ENCODE results near the gene TRIM62. TPM values are rescaled to one million over a fixed set of nuclear protein-coding genes. Genes with fewer than 3 reads are reported as not detected.

Gene TRIM62
- total RNA-seq, 1 donor from 2014 or later = 1.4 TPM

GRCh38 chr1:33225586-33225985 is 43.7 kb upstream of the TRIM62 start:
- Histone ChIP-seq H3K27ac (no peak overlapping the region), H2AFZ (replicated peaks) (no peak overlapping the region), H3K9ac (no peak overlapping the region), H3F3A (ENCODE audit: low read depth) (peaks cover 5% of the 10 kb centered on the region), H3K79me2 (ENCODE audit: low read depth) (no peaks in the 10 kb centered on the region), H3K4me3 (no peak overlapping the region), H3K27me3 (no peaks in the 10 kb centered on the region), H3K9me3 (ENCODE audit: low read depth) (no peaks in the 10 kb centered on the region), H4K20me1 (ENCODE audit: low read depth) (no peaks in the 10 kb centered on the region), H3K4me2 (no peak overlapping the region), H3K4me1 (peaks cover 3% of the 10 kb centered on the region), H3K36me3 (no peaks in the 10 kb centered on the region)
- H3K9me3 Mint-ChIP-seq = peaks cover 20% of the 10 kb centered on the region
- H3K4me1 Mint-ChIP-seq = peaks cover 6% of the 10 kb centered on the region
- no peak overlapping the region for H3K27ac Mint-ChIP-seq
- DNase-seq (ENCODE audit: low spot score) = no peak
- peaks cover 6% of the 10 kb centered on the region for H3K27me3 Mint-ChIP-seq (ENCODE audit: insufficient read depth, low read depth)
- TF ChIP-seq, protein P1, sequence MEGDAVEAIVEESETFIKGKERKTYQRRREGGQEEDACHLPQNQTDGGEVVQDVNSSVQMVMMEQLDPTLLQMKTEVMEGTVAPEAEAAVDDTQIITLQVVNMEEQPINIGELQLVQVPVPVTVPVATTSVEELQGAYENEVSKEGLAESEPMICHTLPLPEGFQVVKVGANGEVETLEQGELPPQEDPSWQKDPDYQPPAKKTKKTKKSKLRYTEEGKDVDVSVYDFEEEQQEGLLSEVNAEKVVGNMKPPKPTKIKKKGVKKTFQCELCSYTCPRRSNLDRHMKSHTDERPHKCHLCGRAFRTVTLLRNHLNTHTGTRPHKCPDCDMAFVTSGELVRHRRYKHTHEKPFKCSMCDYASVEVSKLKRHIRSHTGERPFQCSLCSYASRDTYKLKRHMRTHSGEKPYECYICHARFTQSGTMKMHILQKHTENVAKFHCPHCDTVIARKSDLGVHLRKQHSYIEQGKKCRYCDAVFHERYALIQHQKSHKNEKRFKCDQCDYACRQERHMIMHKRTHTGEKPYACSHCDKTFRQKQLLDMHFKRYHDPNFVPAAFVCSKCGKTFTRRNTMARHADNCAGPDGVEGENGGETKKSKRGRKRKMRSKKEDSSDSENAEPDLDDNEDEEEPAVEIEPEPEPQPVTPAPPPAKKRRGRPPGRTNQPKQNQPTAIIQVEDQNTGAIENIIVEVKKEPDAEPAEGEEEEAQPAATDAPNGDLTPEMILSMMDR (IDR thresholded peaks at IDR 0.05) = no peak
- TF ChIP-seq EZH2 (IDR thresholded peaks at IDR 0.05) (no peak), EZH2phosphoT487 (IDR thresholded peaks at IDR 0.05) (no peak)
- no peaks in the 10 kb centered on the region for H3K36me3 Mint-ChIP-seq
- H3K4me3 Mint-ChIP-seq = no peak overlapping the region

DNA sequence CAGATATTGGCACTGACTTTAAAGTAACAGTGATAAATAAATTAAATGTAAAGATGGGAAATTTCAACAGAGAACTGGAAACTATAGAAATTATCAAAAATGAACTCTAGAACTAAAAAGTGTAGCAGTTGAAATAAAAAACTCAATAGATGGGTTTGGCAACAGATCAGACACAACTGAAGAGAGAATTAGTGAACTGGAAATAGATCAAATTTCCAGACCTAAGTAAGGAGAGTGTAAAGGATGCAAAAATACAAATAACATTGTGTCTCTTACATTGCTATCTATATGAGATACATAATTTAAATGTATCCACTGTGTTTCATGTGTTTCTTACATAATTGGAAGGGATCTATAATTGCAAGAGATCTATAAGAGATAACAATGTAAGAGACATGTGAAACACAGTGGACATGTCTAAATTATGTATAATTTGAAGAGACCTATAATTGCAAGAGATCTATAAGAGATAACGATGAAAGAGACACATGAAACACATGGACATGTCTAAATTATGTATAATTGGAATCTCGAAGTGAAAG is 42.4 kb upstream of the TRIM62 start:
- H3K4me1 ChIP-seq = no peaks in the 10 kb centered on the region
- H3K27ac ChIP-seq = no peak overlapping the region
- Mint-ChIP-seq H3K9me3 (peaks cover 20% of the 10 kb centered on the region), H3K27ac (no peak overlapping the region), H3K4me1 (peaks cover 9% of the 10 kb centered on the region), H3K36me3 (no peaks in the 10 kb centered on the region), H3K27me3 (ENCODE audit: insufficient read depth, low read depth) (peaks cover 14% of the 10 kb centered on the region), H3K4me3 (no peak overlapping the region)
- no peaks in the 10 kb centered on the region for H3K9me3 ChIP-seq (ENCODE audit: low read depth)
- H3K79me2 ChIP-seq (ENCODE audit: low read depth) = no peaks in the 10 kb centered on the region
- H3K27me3 ChIP-seq = no peaks in the 10 kb centered on the region
- no peak overlapping the region for H3K4me2 ChIP-seq
- TF ChIP-seq EZH2 (IDR thresholded peaks at IDR 0.05) = no peak
- TF ChIP-seq, protein P1 (IDR thresholded peaks at IDR 0.05) = no peak
- TF ChIP-seq EZH2phosphoT487 (IDR thresholded peaks at IDR 0.05) = no peak
- no peak for DNase-seq (ENCODE audit: low spot score)
- no peaks in the 10 kb centered on the region for H3F3A ChIP-seq (ENCODE audit: low read depth)
- H2AFZ ChIP-seq (replicated peaks) = no peak overlapping the region
- no peaks in the 10 kb centered on the region for H3K36me3 ChIP-seq
- H4K20me1 ChIP-seq (ENCODE audit: low read depth) = no peaks in the 10 kb centered on the region
- no peak overlapping the region for H3K9ac ChIP-seq
- no peak overlapping the region for H3K4me3 ChIP-seq

DNA sequence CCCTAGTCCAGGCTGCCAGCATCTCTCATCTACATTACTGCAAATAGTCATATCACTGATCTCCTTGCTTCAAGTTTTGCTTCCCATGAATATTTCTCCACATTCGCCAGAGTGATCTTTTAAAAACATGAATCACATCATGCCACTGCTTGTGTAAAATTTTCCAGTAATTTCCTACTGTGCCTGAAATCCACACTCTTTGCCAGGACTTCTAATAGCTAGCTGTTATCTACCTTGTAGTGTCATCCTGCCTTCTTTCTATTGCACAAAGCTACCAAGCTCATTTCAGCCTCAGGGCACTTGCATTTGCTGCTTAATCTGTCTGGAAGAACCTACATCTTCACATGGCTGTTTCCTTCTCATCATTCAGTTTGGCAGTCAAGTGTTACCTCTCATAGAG is 40.5 kb upstream of the TRIM62 start:
- H2AFZ ChIP-seq (replicated peaks) = no peak overlapping the region
- H3K27me3 Mint-ChIP-seq (ENCODE audit: insufficient read depth, low read depth) = peaks cover 19% of the 10 kb centered on the region

More for the DNA sequence above, 40.5 kb upstream of the TRIM62 start:
- Histone ChIP-seq H3K79me2 (ENCODE audit: low read depth) (no peaks in the 10 kb centered on the region), H3K4me2 (no peak overlapping the region), H3F3A (ENCODE audit: low read depth) (no peaks in the 10 kb centered on the region), H4K20me1 (ENCODE audit: low read depth) (no peaks in the 10 kb centered on the region), H3K27me3 (no peaks in the 10 kb centered on the region), H3K4me3 (no peak overlapping the region), H3K27ac (no peak overlapping the region), H3K36me3 (no peaks in the 10 kb centered on the region), H3K9ac (no peak overlapping the region), H3K4me1 (no peaks in the 10 kb centered on the region), H3K9me3 (ENCODE audit: low read depth) (no peaks in the 10 kb centered on the region)
- no peak overlapping the region for H3K4me3 Mint-ChIP-seq
- DNase-seq (ENCODE audit: low spot score) = no peak
- H3K4me1 Mint-ChIP-seq = peaks cover 12% of the 10 kb centered on the region
- H3K27ac Mint-ChIP-seq = no peak overlapping the region
- peaks cover 20% of the 10 kb centered on the region for H3K9me3 Mint-ChIP-seq
- no peaks in the 10 kb centered on the region for H3K36me3 Mint-ChIP-seq
- TF ChIP-seq, protein P1 (IDR thresholded peaks at IDR 0.05) = no peak
- TF ChIP-seq EZH2 (IDR thresholded peaks at IDR 0.05) (no peak), EZH2phosphoT487 (IDR thresholded peaks at IDR 0.05) (no peak)
